Endothelial cell of umbilical vein (primary cell): ENCODE results near the gene SSH2. TPM values are rescaled to one million over a fixed set of nuclear protein-coding genes. Genes with fewer than 3 reads are reported as not detected.
A peak's percentile ranks its signal among the peaks of the same experiment; 100 is the strongest.

Experiments used
- BruUV-seq: library from RNA; stranded (reverse); fragments of 400-500 nt; replicated peaks from 2 replicates; lab custom pipeline; 2021; lab: Mats Ljungman, UMichigan
- CTCF ChIA-PET: fragments of 300-600, 350-600 bp; sonication (Branson Sonifier 250); formaldehyde crosslinking; loops from one replicate; lab custom pipeline; 2021; ENCODE audit warnings: antibody characterized with exemption, inconsistent platforms; lab: Charles Lee
- POLR2A ChIA-PET: fragments of 300-600, 350-600 bp; sonication (Branson Sonifier 250); formaldehyde crosslinking; loops from one replicate; lab custom pipeline; 2021; ENCODE audit warnings: antibody characterized with exemption, inconsistent platforms; lab: Charles Lee
- DNase-seq: peaks from one replicate; pipeline ENCODE4 v3.0.0-alpha.2; 2011; ENCODE audit warnings: low read depth, low spot score
- FAIRE-seq: peaks from 2 replicates; lab custom pipeline; 2011; peaks lifted over from hg19 to GRCh38; lab: Jason Lieb, UNC
- H2AFZ ChIP-seq: 2 replicates; pipeline ENCODE4 v1.6.0; 2012; ENCODE audit warnings: low read depth, low read length, control low read depth, inconsistent platforms
- H3K27ac ChIP-seq: 2 replicates; pipeline ENCODE4 v1.5.1; 2011; ENCODE audit warnings: low read depth, mild to moderate bottlenecking, control low read depth, low read length, moderate library complexity; ENCODE audit not compliant: insufficient read depth
- H3K27me3 ChIP-seq, 2 experiments: 2 replicates each; pipeline versions ENCODE4 v1.6.0 to v1.6.1; 2011; ENCODE audit warnings: low read length in 2 of 2, mixed read lengths in 1 of 2; ENCODE audit not compliant: control insufficient read depth in 2 of 2, insufficient read depth in 2 of 2
- H3K36me3 ChIP-seq, 2 experiments: 2 replicates in 1 of 2; 3 replicates in 1 of 2; pipeline ENCODE4 v1.5.1; 2011; ENCODE audit warnings: low read length in 2 of 2, mild to moderate bottlenecking in 1 of 2, moderate library complexity in 1 of 2; ENCODE audit not compliant: control insufficient read depth in 2 of 2, insufficient read depth in 2 of 2; ENCODE audit errors: extremely low read depth in 1 of 2
- H3K4me1 ChIP-seq: 3 replicates; pipeline ENCODE4 v1.5.1; 2011; ENCODE audit warnings: mild to moderate bottlenecking, low read length; ENCODE audit not compliant: control insufficient read depth, insufficient read depth; ENCODE audit errors: extremely low read depth
- H3K4me2 ChIP-seq: 2 replicates; pipeline ENCODE4 v1.6.1; 2011; ENCODE audit warnings: low read length, control low read depth, mixed read lengths; ENCODE audit not compliant: insufficient read depth
- H3K4me3 ChIP-seq, 3 experiments: fragments of 200-600 bp in 1 of 3; sonication (generic), shearing (Covaris generic) in 1 of 3; replicated peaks in 1 of 3; 2 replicates each; pipeline ENCODE4 v1.5.1; 2011 to 2016; ENCODE audit warnings: control low read depth in 3 of 3, low read length in 3 of 3, mild to moderate bottlenecking in 2 of 3, inconsistent platforms in 1 of 3, low read depth in 1 of 3, moderate library complexity in 1 of 3; ENCODE audit not compliant: insufficient read depth in 1 of 3
- H3K79me2 ChIP-seq: 2 replicates; pipeline ENCODE4 v1.6.0; 2012; ENCODE audit warnings: low read length, inconsistent platforms; ENCODE audit not compliant: control insufficient read depth, insufficient read depth
- H3K9ac ChIP-seq: replicated peaks from 2 replicates; pipeline ENCODE3; 2011; ENCODE audit warnings: low read length, control low read depth; ENCODE audit not compliant: insufficient read depth; ENCODE audit errors: extremely low read depth
- H3K9me1 ChIP-seq: replicated peaks from 3 replicates; pipeline ENCODE4 v1.6.0; 2011; ENCODE audit warnings: mild to moderate bottlenecking, low read length; ENCODE audit not compliant: control insufficient read depth, insufficient read depth; ENCODE audit errors: extremely low read depth
- H3K9me3 ChIP-seq: replicated peaks from 2 replicates; pipeline ENCODE4 v1.5.1; 2012; ENCODE audit warnings: low read length, inconsistent platforms; ENCODE audit not compliant: control insufficient read depth, insufficient read depth
- H4K20me1 ChIP-seq: replicated peaks from 2 replicates; pipeline ENCODE3; 2011; ENCODE audit warnings: mild to moderate bottlenecking, low read length; ENCODE audit not compliant: control insufficient read depth, insufficient read depth; ENCODE audit errors: extremely low read depth
- EZH2 ChIP-seq: IDR thresholded peaks from 2 replicates; pipeline ENCODE4 v1.6.1; 2012; ENCODE audit warnings: borderline replicate concordance, low read depth, mild to moderate bottlenecking, moderate library complexity, low read length, inconsistent platforms; ENCODE audit not compliant: severe bottlenecking
- FOS ChIP-seq: IDR thresholded peaks from 2 replicates; pipeline ENCODE4 v1.6.1; 2011; ENCODE audit warnings: mild to moderate bottlenecking, low read length, moderate library complexity, borderline replicate concordance; ENCODE audit not compliant: insufficient read depth
- GATA2 ChIP-seq: IDR thresholded peaks from 2 replicates; pipeline ENCODE4 v1.7.0; 2011; ENCODE audit warnings: low read depth, mild to moderate bottlenecking, moderate library complexity, mixed read lengths, low read length; ENCODE audit not compliant: insufficient read length, insufficient read depth
- JUN ChIP-seq: IDR thresholded peaks from 2 replicates; pipeline ENCODE4 v1.6.1; 2011; ENCODE audit warnings: borderline replicate concordance, low read depth; ENCODE audit not compliant: insufficient read length, insufficient read depth
- MYC ChIP-seq: IDR thresholded peaks from one replicate; pipeline ENCODE4 v1.6.1; 2011; ENCODE audit warnings: mild to moderate bottlenecking, low read depth, low read length
- POLR2A ChIP-seq: IDR thresholded peaks from 2 replicates; pipeline ENCODE4 v1.6.1; 2012; ENCODE audit warnings: low read depth, mild to moderate bottlenecking, control low read depth, low read length
- POLR2AphosphoS5 ChIP-seq: IDR thresholded peaks from 2 replicates; pipeline ENCODE4 v1.6.1; 2012; ENCODE audit warnings: low read depth, mild to moderate bottlenecking, control low read depth, low read length, moderate library complexity; ENCODE audit not compliant: insufficient read depth
- dilution Hi-C: fragments of 300-500 bp; cut with MboI; formaldehyde crosslinking; loops from one replicate; pipeline ENCODE4 v1.15.0; 2019; ENCODE audit warnings: low sequenced_read_pairs; ENCODE audit not compliant: extremely low pct_ligation_motif_present
- intact Hi-C: fragments of 100-400 bp; cut with micrococcal nuclease; formaldehyde crosslinking; loops from one replicate; pipeline ENCODE4 v1.10.0; 2022
- polyA plus RNA-seq, 4 experiments: library from polyadenylated mRNA; depleted of rRNA in 3 of 4; stranded (reverse) in 3 of 4; unstranded in 1 of 4; fragments of >200 nt; gene quantifications; 2 replicates each; pipeline versions ENCODE4 v1.2.1 to v1.2.3, GENCODE V29; 2011 to 2012; ENCODE audit warnings: missing spikeins in 1 of 4
- total RNA-seq: library from RNA; stranded (reverse); gene quantifications from 2 replicates; pipeline ENCODE4 v1.2.3, GENCODE V29; 2021
- TF ChIP-seq, protein P1 (sequence below): IDR thresholded peaks from 2 replicates; pipeline ENCODE4 v1.6.1; 2011; ENCODE audit not compliant: insufficient read depth, insufficient read length
- TF ChIP-seq, protein P2 (sequence below), 2 donors: IDR thresholded peaks; 1 replicate in 1 of 2; 2 replicates in 1 of 2; pipeline ENCODE4 v1.5.1; 2011; ENCODE audit warnings: low read length in 2 of 2, mild to moderate bottlenecking in 2 of 2, moderate library complexity in 2 of 2, control low read depth in 1 of 2, inconsistent platforms in 1 of 2, low read depth in 1 of 2; ENCODE audit not compliant: insufficient read depth in 1 of 2; ENCODE audit errors: extremely low read depth in 1 of 2

Gene SSH2
- total and polyA plus RNA-seq, 2 donors (not counting 3 experiments of a cell fraction or from before 2014, with no cell fraction given), result 24.6 to 60.9 TPM

DNA sequence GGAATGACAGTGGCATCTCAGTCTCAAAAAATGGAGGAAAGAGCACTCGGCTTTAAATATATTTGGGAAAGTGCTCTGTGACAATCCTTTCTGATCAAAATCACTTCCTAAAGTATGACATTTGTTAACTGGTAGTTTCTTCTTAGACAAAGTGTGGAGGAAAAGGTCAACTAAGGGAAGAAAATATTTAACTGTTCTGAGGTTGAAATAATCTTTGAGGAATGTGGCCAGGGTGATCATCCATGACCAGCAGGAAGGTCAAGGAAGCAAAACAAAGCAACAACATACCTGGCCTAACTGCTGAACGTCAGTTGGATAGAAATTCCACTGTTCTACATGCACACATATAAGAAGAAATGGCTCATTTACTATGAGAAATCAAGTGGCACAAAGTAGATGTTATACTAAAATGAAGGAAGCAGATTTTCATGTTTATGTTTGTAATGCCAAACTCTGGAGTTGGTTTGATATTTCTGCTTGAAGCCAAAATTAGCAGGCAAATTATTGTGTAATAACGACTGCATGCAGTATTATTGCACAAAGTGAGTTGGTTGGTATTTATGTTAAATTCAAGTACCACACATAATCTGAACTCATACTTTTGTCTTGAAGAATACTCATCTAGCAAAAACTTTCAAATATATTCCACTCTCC is 220.0 kb downstream of the SSH2 start:
- H3K9ac ChIP-seq, result no peak overlapping the region
- intact Hi-C loops (no loop called here), dilution Hi-C loops (no loop called here)
- no peak overlapping the region for H3K27ac ChIP-seq
- no peaks in the 10 kb centered on the region for H3K9me3 ChIP-seq
- H3K4me1 ChIP-seq, result peaks cover 6% of the 10 kb centered on the region
- H3K36me3 ChIP-seq, result no peaks in the 10 kb centered on the region
- no peaks in the 10 kb centered on the region for H3K9me1 ChIP-seq
- TF ChIP-seq POLR2AphosphoS5, result no peak
- TF ChIP-seq, protein P1, sequence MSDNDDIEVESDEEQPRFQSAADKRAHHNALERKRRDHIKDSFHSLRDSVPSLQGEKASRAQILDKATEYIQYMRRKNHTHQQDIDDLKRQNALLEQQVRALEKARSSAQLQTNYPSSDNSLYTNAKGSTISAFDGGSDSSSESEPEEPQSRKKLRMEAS, result no peak
- TF ChIP-seq GATA2, result no peak
- no peak for TF ChIP-seq EZH2
- no peak for TF ChIP-seq FOS
- no peak overlapping the region for H3K4me2 ChIP-seq
- peaks cover 6% of the 10 kb centered on the region for H3K79me2 ChIP-seq
- ChIA-PET CTCF (no interaction called here), POLR2A (no interaction called here)
- H4K20me1 ChIP-seq, result no peaks in the 10 kb centered on the region
- no peak for DNase-seq
- H3K4me3 ChIP-seq, result no peak overlapping the region
- no TSS peak for BruUV-seq
- peak; percentile 12 for FAIRE-seq
- no peaks in the 10 kb centered on the region for H3K27me3 ChIP-seq
- no peak overlapping the region for H2AFZ ChIP-seq

DNA sequence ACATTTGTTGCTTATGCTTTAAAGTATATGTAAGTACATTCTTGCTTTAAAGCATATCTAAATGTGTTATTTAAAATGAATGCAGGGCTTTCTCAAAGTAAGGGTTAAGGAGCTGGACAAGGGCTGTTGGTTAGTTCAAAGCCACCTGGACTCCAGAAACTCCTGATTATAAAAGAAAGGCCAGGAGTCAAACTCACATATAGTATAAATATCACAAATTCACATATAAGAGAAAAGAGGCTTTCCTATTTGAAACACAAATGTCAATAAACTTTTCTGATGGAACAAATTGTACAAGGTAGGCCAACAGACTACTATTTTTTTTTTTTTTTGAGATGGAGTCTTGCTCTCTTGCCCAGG is 222.8 kb downstream of the SSH2 start:
- H3K79me2 ChIP-seq, result peaks cover 6% of the 10 kb centered on the region
- no peak overlapping the region for H3K4me3 ChIP-seq
- peaks cover 6% of the 10 kb centered on the region for H3K4me1 ChIP-seq
- no peak for TF ChIP-seq POLR2AphosphoS5
- TF ChIP-seq, protein P1, result no peak
- TF ChIP-seq FOS, result no peak
- TF ChIP-seq EZH2, result no peak
- no peak for TF ChIP-seq JUN
- TF ChIP-seq POLR2A, result no peak
- TF ChIP-seq GATA2, result no peak
- TF ChIP-seq, protein P2, sequence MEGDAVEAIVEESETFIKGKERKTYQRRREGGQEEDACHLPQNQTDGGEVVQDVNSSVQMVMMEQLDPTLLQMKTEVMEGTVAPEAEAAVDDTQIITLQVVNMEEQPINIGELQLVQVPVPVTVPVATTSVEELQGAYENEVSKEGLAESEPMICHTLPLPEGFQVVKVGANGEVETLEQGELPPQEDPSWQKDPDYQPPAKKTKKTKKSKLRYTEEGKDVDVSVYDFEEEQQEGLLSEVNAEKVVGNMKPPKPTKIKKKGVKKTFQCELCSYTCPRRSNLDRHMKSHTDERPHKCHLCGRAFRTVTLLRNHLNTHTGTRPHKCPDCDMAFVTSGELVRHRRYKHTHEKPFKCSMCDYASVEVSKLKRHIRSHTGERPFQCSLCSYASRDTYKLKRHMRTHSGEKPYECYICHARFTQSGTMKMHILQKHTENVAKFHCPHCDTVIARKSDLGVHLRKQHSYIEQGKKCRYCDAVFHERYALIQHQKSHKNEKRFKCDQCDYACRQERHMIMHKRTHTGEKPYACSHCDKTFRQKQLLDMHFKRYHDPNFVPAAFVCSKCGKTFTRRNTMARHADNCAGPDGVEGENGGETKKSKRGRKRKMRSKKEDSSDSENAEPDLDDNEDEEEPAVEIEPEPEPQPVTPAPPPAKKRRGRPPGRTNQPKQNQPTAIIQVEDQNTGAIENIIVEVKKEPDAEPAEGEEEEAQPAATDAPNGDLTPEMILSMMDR (IDR thresholded peaks at IDR 0.05; ENCODE audit: extremely low read depth in 1 of 2, insufficient read depth in 1 of 2, low read depth in 1 of 2, low read length in 2 of 2), result no peak
- no peak for TF ChIP-seq MYC
- CTCF ChIA-PET, result no interaction called here
- H3K27me3 ChIP-seq, result no peaks in the 10 kb centered on the region
- H3K9me1 ChIP-seq, result no peaks in the 10 kb centered on the region
- dilution Hi-C loops, result no loop called here
- no TSS peak for BruUV-seq
- H3K27ac ChIP-seq, result no peak overlapping the region
- no peak overlapping the region for H3K4me2 ChIP-seq
- DNase-seq (no peak), FAIRE-seq (no peak)
- POLR2A ChIA-PET, result no interaction called here
- intact Hi-C loops, result no loop called here
- H3K36me3 ChIP-seq, result no peaks in the 10 kb centered on the region
- no peaks in the 10 kb centered on the region for H4K20me1 ChIP-seq
- H2AFZ ChIP-seq, result no peak overlapping the region
- H3K9ac ChIP-seq, result no peak overlapping the region
- no peaks in the 10 kb centered on the region for H3K9me3 ChIP-seq
